GM18858 (cell line): Measurements from ENCODE around the gene LARGE2.

ENCODE experiments used
- ATAC-seq: cut with Tn5 transposase; IDR thresholded peaks from one replicate; pipeline ENCODE4 v1.9.1; 2021; ENCODE audit not compliant: unreplicated experiment

Gene LARGE2

DNA sequence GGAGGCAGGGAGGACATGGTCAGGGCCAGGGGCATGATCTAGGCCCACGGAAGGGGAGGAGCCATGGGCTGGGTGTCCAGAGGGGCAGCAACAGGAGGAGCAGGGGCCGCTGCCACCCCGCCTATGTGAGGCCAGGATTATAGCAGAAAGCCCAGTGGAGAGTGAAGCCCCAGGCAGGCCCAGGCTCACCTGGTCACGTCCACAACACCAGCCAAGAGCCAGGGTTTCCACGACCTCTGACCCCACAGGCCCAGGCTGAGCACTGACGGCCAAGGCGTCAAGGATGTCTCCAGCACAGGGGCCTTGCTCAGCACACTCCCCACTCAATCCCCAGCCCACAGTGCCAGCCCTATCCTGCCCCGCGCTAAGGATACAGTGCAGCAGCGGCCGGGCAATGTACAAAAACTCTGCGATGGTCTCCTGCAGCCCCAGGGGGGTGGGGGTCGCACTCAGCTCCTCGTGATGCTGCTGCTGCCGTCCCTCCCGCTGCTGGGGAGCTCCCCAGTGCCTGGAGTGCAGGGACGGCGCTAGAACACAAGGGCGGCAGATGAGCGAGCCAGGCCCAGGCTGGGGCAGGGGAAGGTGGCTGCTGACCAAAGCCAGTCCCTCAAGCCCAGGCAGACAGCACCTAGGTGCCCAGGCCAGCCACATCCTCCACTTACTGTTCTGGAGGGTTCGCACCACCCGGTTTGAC lies 8.4 kb upstream of the LARGE2 start:
- ATAC-seq, result no peak

DNA sequence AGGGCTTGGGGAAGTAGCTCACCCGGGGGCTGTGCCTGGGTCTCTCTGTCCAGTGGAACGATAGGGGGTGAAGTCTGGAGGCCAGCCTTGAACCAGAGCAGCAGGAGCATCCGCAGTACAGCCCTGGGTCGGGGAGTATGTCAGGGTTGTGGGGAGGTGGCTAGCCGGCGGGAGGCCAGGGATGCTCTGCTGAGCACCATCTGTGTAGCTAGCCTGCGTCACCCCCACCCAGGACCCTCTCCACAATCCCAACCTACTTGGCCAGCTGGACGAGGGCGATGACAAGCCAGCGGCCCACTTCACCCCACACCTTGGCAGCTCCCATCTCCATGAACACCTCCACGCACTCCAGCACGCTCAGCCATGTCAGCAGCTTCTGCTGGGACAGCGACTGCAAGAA lies 7.0 kb upstream of the LARGE2 start:
- ATAC-seq, result no peak

DNA sequence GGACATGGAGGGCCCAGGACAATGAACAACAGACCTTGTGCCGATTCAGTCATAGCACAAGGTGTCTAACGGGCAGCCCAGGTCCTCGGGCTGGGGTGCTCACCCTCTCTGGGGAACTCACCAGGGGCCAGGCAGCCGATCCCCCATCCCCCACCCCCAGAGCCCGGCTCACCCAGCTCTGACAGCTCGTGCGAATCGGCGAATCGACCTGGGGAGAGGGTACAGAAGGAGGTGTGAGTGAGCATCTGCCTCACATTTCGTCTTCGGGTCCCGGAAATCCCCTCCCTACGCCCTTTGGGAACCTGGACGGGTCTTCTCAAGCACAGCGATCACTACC lies 5.2 kb upstream of the LARGE2 start:
- no peak for ATAC-seq

- peak; percentile 90 for ATAC-seq
Observed at GRCh38 chr11:45917623-45918330, 4.7 kb upstream of the LARGE2 start, which contains the start of gene PEX16. Gene PEX16 (minus strand): TSS chr11:45917877. CDS start chr11:45917811, 66 bp downstream.

DNA sequence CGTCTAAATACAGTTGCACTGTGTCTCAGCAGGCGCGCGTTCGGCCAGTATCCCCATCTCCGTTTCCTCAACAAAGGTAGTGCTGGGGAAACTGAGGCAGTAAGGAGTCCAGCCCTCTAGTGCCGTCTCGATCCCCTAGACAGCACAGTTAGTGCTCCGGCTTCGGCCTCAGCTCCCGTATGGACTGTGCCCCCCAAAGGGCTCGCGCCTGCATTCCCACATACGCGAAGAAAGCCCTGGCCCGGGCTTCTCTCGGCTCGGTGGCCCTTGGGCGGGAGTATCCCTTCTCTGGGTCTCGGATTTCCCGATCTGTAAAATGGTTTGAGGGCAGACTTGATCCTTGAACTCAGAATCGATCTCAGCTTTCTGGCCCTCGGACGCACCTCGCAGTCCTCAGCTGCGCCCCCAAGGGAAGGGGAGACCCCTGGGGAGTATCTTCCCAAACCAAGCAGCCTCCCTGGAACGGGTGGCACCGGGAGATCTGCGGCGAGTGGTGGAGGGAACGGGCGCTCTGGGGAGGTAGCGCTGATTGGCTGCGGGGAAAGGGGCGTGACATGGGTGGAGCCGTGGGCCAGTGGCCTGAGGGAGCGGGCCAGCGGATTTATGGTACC lies 4.0 kb upstream of the LARGE2 start:
- peak; percentile 22 for ATAC-seq

GRCh38 chr11:45918962-45919675 lies 3.3 kb upstream of the LARGE2 start:
- no peak for ATAC-seq

- ATAC-seq, result no peak
Observed at GRCh38 chr11:45919806-45920530, 2.5 kb upstream of the LARGE2 start.

DNA sequence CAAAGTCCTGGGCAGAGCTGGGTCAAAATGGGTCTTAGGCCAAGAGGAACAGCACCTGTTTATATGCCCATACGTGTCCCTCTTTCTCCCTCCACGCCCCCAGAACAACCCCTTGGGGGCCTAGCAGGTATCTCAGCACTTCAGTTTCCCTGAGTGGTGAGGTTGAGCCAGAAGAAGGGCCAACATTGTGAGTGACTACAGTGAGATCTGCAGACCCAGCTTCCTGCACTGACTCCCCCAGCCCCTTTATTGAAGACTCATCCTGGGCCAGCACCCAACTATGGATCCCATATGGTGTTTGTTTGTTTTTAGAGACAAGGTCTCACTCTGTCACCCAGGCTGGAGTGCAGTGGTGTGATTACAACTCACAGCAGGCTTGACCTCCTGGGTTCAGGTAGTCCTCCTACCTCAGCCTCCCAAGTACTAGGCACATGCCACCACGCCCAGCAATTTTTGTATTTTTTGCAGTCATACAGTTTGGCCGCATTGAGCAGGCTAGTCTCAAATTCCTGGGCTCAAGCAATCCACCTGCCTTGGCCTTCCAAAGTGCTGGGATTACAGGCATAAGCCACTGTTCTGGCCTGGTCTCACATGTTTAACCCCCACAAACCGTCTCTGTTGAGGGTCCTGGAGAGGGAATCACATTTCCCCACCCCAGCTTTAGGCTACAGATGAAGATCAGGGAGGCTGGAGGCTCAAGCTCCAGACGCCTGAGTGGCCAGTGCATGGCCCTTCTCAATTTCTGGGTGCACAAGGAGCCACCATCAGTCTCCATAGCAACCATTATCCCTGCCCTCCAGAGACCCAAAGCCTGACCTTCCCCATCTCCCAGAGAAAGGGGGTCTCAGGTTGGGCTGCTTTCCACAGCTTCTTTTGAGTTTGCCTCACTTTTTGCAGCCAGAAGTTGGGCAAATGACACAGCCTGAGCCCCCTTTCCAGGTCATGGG lies 1.7 kb upstream of the LARGE2 start:
- no peak for ATAC-seq

DNA sequence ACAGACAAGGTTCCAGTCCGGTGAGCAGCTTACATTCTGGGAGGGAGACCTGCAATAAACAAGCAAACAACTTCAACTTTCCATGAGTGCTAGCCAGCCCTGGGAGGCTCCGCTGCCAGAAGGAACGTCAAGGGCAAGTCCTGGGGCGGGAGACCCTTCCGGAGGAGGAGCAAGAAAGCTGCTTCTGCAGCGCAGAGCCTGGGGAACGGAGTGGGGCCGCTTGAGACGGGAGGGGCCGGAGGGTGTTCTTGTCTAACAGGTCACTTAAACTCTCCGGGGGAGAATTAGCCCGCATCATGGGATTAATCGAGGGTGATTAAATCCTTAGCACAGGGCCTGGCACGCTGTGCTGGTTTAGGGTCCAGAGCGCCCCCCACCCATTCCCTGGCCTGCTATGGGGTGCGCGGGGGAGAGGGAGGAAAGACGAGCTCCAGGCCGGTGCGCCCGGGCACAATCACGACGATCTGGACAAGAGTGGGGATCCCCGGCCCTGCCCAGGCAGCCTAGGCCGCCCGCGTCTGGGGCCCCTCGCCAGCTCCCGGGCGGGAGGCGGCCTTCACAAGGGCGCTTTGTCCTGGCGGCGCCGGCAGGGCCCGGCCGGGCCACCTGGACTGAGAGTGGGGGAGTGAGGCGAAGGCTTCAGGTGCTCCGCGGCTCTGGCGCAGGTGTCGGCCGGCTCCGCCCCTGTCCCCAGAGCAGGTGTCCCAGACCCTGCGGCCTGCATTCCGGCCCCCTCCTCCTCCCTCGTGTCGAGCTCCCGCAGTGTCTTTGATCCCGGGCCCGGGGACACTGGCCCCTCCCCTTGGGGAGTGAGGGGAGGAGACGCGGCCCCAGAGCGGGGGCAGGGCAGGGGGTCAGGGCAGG lies 663 bp upstream of the LARGE2 start:
- ATAC-seq, result no peak

- ATAC-seq, result no peak
Observed at GRCh38 chr11:45924036-45924915, 1.8 kb downstream of the LARGE2 start.

- no peak for ATAC-seq
Observed at GRCh38 chr11:45924927-45925326, 2.5 kb downstream of the LARGE2 start.

DNA sequence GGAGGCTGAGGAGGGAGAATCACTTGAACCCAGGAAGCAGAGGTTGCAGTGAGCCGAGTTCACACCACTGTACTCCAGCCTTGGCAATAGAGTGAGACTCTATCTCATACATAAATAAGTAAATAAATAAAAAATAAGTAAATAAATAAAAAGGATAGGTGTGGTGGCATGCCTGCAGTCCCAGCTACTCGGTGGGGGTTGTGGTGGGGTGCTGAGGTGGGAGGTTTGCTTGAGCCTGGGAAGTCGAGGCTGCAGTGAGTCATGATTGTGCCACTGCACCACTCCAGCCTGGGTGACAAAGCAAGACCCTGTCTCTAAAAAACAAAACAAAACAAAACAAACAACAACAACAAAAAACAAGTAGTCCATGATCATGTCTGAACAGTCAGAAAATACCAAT lies 3.1 kb downstream of the LARGE2 start:
- ATAC-seq, result no peak

DNA sequence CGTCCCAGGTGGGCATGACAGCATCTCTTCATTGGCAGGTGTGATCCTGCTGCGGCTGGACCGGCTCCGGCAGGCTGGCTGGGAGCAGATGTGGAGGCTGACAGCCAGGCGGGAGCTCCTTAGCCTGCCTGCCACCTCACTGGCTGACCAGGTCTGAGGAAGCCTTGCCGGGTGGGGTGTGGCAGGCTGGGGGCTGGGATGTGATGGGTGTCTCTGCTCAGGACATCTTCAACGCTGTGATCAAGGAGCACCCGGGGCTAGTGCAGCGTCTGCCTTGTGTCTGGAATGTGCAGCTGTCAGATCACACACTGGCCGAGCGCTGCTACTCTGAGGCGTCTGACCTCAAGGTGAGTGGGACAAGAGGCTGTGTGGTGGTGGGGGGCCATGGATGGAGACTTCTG lies 3.5 kb downstream of the LARGE2 start:
- no peak for ATAC-seq

DNA sequence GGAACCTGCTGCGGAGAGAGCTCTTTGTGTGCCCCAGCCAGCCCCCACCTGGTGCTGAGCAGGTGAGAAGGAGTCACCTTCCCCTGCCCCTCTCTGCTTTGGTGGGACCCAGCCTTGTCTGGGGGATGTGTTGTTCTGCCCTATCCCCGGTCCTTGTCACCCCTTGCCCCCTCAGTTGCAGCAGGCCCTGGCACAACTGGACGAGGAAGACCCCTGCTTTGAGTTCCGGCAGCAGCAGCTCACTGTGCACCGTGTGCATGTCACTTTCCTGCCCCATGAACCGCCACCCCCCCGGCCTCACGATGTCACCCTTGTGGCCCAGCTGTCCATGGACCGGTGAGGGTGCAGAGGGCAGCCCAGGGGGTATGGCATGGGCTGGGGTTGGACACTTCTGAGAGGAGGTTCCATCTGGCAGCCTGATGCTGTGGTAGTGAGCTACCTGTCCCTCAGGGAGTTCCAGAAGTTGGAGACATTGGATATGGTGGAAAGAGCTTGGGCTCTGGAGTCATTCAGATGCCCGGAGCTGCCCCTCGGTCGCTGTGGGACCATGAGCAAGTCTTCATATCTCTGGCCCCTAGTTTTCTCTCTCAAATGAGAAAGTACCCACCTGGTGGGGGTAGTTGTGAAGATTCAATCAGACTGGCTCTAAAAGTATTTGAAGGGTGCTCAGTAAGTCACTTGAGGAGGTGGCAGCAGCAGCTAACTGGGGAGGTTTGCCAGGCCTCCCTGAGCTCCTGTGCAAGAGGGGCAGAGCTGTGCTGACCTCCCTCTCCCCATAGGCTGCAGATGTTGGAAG lies 4.3 kb downstream of the LARGE2 start:
- no peak for ATAC-seq

DNA sequence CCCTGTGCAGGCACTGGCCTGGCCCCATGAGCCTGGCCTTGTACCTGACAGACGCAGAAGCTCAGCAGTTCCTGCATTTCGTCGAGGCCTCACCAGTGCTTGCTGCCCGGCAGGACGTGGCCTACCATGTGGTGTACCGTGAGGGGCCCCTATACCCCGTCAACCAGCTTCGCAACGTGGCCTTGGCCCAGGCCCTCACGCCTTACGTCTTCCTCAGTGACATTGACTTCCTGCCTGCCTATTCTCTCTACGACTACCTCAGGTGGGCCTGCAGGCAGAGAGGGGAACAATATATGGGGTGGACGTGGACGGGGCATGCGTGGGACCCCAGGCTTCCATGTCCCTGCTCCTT lies 4.9 kb downstream of the LARGE2 start:
- ATAC-seq, result no peak

GRCh38 chr11:45927684-45928413 lies 5.4 kb downstream of the LARGE2 start:
- no peak for ATAC-seq
